ENCODE data around the gene CNIH4.
"Not testable (repeated sequence)": the region's sequence is repeated elsewhere in the genome, so short reads cannot be mapped to it uniquely, and the experiment has no call there.

Gene CNIH4

GRCh38 chr1:224356685-224357625 lies at the start of gene CNIH4:
Gene CNIH4, plus strand, starts transcription at chr1:224356879. Its CDS starts 46 bp downstream, at chr1:224356925.
- peak; percentile 94 for DNase-seq

GRCh38 chr1:224308064-224308463 lies 48.6 kb upstream of the CNIH4 start:
- no peak for DNase-seq

GRCh38 chr1:224311503-224311902 lies 45.2 kb upstream of the CNIH4 start:
- not testable (repeated sequence) for DNase-seq

- DNase-seq, result no peak
Observed at GRCh38 chr1:224312025-224312424, 44.7 kb upstream of the CNIH4 start.

DNA sequence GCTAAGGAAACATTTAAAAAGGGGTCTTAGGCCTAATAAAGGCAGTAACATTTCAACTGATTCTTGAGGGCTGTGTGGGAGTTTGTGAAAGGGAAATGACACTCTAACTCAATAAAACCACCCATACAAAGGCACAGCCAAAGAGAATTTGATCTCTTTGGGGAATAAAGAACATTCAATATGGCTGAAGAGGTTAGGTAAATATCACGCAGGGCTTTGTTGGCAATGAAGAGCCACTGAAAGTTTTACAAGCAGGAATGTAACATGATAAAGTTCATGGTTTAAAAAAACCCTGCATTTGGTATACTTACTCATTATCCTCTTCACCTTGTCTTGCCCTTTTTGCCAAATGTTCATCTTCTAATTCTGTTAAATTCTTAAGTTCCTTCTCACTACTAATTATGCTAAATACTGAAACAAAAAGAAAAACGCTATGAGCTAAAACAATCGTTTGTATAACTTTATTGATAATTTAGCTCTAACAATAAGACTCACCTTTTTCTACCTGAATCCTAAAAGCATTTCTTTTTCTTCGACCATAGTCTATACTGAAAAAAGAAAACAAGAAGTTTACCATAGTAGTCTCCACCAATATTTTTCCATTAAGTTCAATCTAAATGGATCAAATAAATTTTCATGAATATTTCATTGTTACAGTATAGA lies 39.2 kb upstream of the CNIH4 start:
- DNase-seq, result no peak

GRCh38 chr1:224321706-224322105 lies 35.0 kb upstream of the CNIH4 start:
- no peak for DNase-seq

- no peak for DNase-seq
Observed at GRCh38 chr1:224325959-224326358, 30.7 kb upstream of the CNIH4 start.

DNA sequence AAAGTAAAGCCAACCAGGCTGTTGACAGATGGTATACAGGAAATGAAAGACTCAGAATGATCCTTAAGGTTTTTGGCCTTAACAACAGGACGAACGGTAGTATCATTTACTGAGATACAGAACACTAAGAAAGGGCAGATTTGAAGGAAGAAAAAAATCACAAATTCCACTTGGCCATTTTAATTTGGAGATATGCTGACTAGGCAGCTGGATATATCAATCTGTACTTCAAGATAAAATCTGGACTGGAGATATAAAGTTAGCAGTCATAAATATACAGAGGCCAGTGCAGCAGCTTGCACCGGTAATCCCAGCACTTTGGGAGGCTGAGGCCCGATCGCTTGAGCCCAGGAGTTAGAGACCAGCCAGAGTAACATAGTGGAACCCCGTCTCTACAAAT lies 28.0 kb upstream of the CNIH4 start:
- DNase-seq, result no peak

- no peak for DNase-seq
Observed at GRCh38 chr1:224329484-224329841, 27.2 kb upstream of the CNIH4 start.

DNA sequence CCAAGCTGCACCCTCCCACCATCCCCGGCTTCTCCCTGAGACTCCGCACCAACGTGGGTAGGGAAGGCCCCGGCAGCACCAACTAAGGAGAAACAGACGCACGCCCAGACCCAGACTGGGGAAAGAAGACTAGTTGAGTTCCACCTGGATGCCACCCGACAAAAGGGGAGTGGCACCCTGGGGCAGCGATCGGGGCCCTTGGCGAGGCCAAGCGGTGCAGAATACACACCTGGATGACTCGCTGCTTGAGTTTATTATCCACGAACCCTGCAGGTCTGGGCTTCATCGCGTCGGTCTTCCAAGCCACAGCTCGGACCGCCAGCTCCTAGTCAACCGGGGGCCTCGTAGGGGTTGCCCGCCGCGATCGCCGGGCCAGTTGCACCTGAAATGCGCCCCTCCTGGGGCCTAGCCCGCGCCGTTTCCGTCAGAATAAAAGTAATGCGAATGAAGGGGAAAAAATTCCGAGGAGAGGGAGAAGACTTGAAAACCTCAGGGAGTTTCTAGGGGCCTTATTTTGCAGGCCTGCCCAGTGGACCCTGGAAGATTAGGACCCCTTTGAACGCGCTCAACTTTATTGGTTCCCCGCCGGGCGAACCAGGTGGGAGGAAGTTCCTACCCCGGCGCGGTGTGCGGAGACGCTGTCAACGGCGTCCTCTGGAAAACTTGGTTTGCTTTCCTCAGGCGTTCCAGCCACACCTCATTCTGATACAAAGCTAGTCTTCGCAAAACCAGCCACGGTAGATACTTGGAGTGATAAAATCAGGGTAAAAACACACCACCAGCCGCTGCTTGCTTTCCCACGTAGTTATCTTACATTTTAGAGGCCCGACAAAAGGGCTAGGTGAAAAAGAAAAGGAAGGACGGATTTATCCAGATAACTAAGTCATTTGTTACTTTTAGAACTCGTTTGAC lies 26.6 kb upstream of the CNIH4 start, which contains the start of gene NVL:
TSS of gene NVL (minus strand) at position 331 of the 912 bp plus-strand sequence. CDS start at position 286, 45 bp downstream.
- DNase-seq, result peak; percentile 93

DNA sequence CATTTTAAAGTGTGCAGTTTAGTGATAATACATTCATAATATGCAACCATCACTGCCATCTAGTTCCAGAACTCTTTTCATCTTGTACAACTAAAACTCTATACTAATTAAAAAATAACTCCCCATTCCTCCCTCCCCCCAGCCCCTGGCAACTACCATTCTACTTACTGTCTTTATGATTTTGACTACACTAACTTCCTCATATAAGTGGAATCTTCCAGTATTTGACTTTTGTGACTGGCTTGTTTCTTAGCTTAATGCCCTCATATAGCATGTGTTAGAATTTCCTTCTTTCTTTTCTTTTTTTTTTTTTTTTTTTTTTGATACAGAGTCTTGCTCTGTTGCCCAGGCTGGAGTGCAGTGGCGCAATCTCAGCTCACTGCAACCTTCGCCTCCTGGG lies 25.4 kb upstream of the CNIH4 start:
- no peak for DNase-seq

DNA sequence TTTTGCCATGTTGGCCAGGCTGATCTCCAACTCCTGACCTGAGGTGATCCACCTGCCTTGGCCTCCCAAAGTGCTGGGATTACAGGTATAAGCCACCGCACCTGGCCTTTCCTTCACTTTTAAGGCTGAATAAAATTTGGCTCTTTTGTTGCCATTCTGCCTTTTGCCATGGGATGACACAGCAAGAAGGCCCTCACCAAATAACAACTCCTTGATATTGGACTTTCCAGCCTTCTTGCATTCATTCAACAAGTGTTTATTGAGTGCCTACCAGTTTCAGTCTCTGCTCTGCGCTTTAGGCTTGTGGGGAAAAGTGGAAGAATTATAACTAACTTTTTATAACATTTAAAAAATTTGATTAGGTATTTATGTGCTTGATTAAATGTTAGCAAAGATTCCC lies 24.9 kb upstream of the CNIH4 start:
- no peak for DNase-seq

GRCh38 chr1:224333309-224333926 lies 23.3 kb upstream of the CNIH4 start:
- DNase-seq, result no peak

DNA sequence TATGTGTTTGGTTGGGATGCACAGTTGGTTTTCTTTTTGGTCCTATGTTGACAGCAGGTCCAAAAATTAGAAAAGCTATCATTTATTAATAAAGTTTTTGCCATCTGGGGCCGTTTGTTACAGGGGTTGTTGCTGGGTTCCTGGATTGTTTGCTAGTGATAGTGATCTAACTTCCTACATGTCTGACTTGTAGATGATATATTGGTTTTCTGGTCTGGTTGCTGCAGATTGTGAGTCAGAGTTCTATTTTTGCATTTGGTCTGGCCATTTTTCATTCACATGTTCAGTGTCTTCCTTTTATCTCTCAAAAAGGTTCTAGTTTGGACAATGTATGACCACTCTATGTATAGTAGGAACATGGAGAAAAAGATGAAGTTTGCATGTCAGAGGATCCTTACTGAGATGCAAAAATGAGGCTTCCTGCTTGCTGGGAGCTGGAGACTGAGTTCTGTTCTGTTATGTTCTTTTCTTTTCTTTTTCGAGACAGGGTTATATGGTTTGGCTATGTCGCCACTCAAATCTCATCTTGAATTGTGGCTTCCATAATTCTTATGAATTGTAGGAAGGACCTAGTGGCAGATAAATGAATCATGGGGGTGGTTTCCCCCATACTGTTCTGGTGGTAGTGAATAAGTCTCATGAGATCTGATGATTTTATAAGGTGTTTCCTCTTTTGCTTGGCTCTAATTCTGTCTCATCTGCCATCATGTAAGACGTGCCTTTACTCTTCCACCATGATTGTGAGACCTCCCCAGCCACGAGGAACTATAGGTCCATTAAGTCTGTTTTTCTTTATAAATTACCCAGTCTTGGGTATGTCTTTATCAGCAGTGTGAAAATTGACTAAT lies 22.5 kb upstream of the CNIH4 start:
- DNase-seq, result no peak

GRCh38 chr1:224338150-224338838 lies 18.4 kb upstream of the CNIH4 start:
- no peak for DNase-seq

DNA sequence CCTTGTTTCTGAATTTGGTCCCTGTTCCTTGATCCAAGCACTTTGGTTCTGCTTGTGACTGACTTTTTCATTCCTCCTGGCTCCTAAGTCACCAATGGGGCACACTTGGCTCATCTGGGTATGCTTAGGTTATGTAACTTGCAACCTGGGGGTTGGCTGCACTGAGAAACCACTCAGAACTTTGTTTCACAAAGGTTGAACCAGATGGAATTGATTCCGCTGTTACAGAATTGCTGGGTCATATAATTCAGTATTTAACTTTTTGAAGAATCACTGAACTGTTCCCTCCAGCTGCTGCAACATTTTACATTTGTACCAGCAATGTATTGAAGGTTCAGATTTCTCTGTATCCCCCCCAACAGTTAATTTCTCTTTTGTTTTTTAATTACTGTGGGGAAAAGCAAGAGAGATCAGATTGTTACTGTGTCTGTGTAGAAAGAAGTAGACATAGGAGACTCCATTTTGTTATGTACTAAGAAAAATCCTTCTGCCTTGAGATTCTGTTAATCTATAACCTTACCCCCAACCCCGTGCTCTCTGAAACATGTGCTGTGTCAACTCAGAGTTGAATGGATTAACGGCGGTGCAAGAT lies 17.1 kb upstream of the CNIH4 start:
- DNase-seq, result no peak

DNA sequence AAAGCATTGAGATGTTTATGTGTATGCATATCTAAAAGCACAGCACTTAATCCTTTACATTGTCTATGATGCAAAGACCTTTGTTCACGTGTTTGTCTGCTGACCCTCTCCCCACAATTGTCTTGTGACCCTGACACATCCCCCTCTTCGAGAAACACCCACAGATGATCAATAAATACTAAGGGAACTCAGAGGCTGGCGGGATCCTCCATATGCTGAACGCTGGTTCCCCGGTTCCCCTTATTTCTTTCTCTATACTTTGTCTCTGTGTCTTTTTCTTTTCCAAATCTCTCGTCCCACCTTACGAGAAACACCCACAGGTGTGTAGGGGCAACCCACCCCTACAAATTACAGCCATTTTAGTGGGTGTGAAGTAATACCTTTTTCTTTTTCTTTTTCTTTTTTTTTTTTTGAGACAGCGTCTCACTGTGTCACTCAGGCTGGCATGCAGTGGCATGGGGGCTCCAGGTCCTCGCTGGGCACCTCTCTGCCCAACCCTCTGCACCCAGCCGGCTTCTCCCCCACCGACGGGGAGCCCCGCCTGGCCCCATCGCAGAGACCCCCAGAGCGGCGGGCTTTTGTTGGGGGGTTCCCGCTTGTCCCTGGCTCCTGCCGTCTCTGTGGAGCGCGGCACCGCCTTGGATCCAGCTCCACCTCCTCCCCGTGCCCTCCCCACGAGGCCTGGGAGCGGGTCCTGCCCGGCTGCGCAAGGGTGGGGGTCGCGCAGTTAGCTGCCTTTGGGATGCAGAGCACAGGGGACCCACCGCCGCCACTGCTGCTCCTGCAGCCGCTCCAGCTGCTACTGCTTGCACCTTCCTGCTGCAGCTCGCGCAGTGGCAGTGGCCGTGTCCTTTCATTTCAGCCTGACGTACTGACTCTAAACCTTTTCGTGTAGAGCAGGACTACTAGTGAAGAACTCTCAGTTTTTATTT lies 16.0 kb upstream of the CNIH4 start:
- DNase-seq, result not testable (repeated sequence)

- DNase-seq, result no peak
Observed at GRCh38 chr1:224343679-224344078, 13.0 kb upstream of the CNIH4 start.

- DNase-seq, result no peak
Observed at GRCh38 chr1:224348137-224348536, 8.5 kb upstream of the CNIH4 start.
